Pancreas (tissue), 10 donors: ENCODE measurements around the gene BABAM2. TPM values are rescaled to one million over a fixed set of nuclear protein-coding genes. Genes with fewer than 3 reads are reported as not detected.
"Not testable (repeated sequence)": the region's sequence is repeated elsewhere in the genome, so short reads cannot be mapped to it uniquely, and the experiment has no call there.

Source experiments
- ATAC-seq, 4 donors: fragments of 200-7000 bp; cut with Tn5 transposase; one replicate each; pipeline versions ENCODE4 v1.8.0 to v1.9.1; 2020; ENCODE audit warnings: mild to moderate bottlenecking in 4 of 4, moderate library complexity in 4 of 4
- DNase-seq, 6 donors: peaks; one replicate each; pipeline ENCODE4 v3.0.0-alpha.2; 2020
- FAIRE-seq: peaks from 2 replicates; lab custom pipeline; 2012; peaks lifted over from hg19 to GRCh38; lab: Jason Lieb, UNC
- H3K27ac ChIP-seq, 4 donors: fragments of 200-600 bp; sonication (generic); 1 replicate in 3 of 4; 2 replicates in 1 of 4; pipeline versions ENCODE4 v1.5.0 to v1.8.0; 2020
- H3K27me3 ChIP-seq, 4 donors: fragments of 200-600 bp; one replicate each; pipeline ENCODE4 v1.8.0; 2021
- H3K36me3 ChIP-seq, 3 donors: fragments of 200-600 bp; sonication (generic) in 1 of 3; one replicate each; pipeline versions ENCODE4 v1.5.0 to v1.8.0; 2020 to 2021
- H3K4me1 ChIP-seq, 3 donors: fragments of 200-600 bp; one replicate each; pipeline ENCODE4 v1.8.0; 2021
- H3K4me3 ChIP-seq, 4 donors: fragments of 200-600 bp; sonication (generic) in 2 of 4; one replicate each; pipeline versions ENCODE4 v1.5.0 to v1.8.0; 2020 to 2021
- H3K9me3 ChIP-seq, 4 donors: fragments of 200-600 bp; one replicate each; pipeline ENCODE4 v1.8.0; 2021
- WGBS, 2 donors: extraction: QIAGEN DNeasy Blood & Tissue Kit; methylation state at CpG; one replicate each; pipeline ENCODE4 v1.1.7; 2013; 5-methylcytosine and 5-hydroxymethylcytosine counted together
- intact Hi-C, 3 donors: fragments of 100-400 bp; cut with DNase I; formaldehyde crosslinking; loops; one replicate each; pipeline versions ENCODE4 v1.11.1 to v1.14.2; 2022
- polyA plus RNA-seq, 2 donors: library from polyadenylated mRNA; stranded (reverse); fragments of 200-250 nt; gene quantifications; one replicate each; pipeline ENCODE4 v1.2.3, GENCODE V29; 2013
- total RNA-seq, 6 donors: library from RNA; stranded (reverse); fragmentation: NEBNext Ultra II Directional in 4 of 6; extraction: Animal tissue kit (Norgen Biotek cat#: 25700) in 4 of 6; gene quantifications; one replicate each; pipeline versions ENCODE4 v1.2.1 to v1.2.4, GENCODE V29; 2021 to 2023
- TF ChIP-seq, protein P1 (sequence below), 4 donors: fragments of 200-600 bp; sonication (generic) in 3 of 4; IDR thresholded peaks; one replicate each; pipeline versions ENCODE4 v1.5.0 to v1.8.0; 2021; ENCODE audit warnings: antibody characterized with exemption in 4 of 4
- donor health status: healthy with polysubstance abuse.
- donor health status: DM: no; HTN: no; CAD: no; lungs with moderate emphysema.
- donor health status: DM: no; HTN: no; CAD: no.
- donor health status: control.
- donor health status: control.
- donor health status: Bipolar disorder and iron deficiency.
- donor health status: DM: yes; HTN: yes; CAD: no.
- donor health status: DM: no; HTN: no; CAD: no.
- donor health status: DM: no; HTN: no; CAD: no.
- donor health status: DM: yes; HTN: yes; CAD: no.

The BABAM2 gene
- total and polyA plus RNA-seq, 8 donors: 9.4 to 21.3 (median 15.6) TPM

GRCh38 chr2:28250006-28250405 lies 359.5 kb downstream of the BABAM2 start:
- H3K27me3 ChIP-seq: no peaks in the 10 kb centered on the region
- WGBS, 2 donors: 94 to 97% methylated on average over 4 of the region's 4 CpGs
- no peak for ATAC-seq
- H3K36me3 ChIP-seq: no peaks in the 10 kb centered on the region
- intact Hi-C loops: loop anchor here in 1 of 3 donors (5.0 kb wide), 1 partner anchor 127 kb away; no protein-coding TSS in a partner anchor
- DNase-seq: no peak
- TF ChIP-seq, protein P1, sequence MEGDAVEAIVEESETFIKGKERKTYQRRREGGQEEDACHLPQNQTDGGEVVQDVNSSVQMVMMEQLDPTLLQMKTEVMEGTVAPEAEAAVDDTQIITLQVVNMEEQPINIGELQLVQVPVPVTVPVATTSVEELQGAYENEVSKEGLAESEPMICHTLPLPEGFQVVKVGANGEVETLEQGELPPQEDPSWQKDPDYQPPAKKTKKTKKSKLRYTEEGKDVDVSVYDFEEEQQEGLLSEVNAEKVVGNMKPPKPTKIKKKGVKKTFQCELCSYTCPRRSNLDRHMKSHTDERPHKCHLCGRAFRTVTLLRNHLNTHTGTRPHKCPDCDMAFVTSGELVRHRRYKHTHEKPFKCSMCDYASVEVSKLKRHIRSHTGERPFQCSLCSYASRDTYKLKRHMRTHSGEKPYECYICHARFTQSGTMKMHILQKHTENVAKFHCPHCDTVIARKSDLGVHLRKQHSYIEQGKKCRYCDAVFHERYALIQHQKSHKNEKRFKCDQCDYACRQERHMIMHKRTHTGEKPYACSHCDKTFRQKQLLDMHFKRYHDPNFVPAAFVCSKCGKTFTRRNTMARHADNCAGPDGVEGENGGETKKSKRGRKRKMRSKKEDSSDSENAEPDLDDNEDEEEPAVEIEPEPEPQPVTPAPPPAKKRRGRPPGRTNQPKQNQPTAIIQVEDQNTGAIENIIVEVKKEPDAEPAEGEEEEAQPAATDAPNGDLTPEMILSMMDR (IDR thresholded peaks at IDR 0.05): no peak
- H3K4me1 ChIP-seq: no peaks in the 10 kb centered on the region
- H3K27ac ChIP-seq: no peak overlapping the region
- no peaks in the 10 kb centered on the region for H3K9me3 ChIP-seq
- H3K4me3 ChIP-seq: no peak overlapping the region
- FAIRE-seq: no peak

GRCh38 chr2:28251337-28251736 lies 360.8 kb downstream of the BABAM2 start:
- no peak overlapping the region for H3K4me3 ChIP-seq
- no peaks in the 10 kb centered on the region for H3K9me3 ChIP-seq
- H3K27me3 ChIP-seq: no peaks in the 10 kb centered on the region
- TF ChIP-seq, protein P1 (IDR thresholded peaks at IDR 0.05): no peak
- WGBS, 2 donors: 83 to 84% methylated on average over 8 of the region's 8 CpGs
- no peaks in the 10 kb centered on the region for H3K4me1 ChIP-seq
- no peaks in the 10 kb centered on the region for H3K36me3 ChIP-seq
- H3K27ac ChIP-seq: no peak overlapping the region
- DNase-seq (no peak), FAIRE-seq (no peak), ATAC-seq (no peak)
- intact Hi-C loops: loop anchor here in 1 of 3 donors (5.0 kb wide), 1 partner anchor 126 kb away; no protein-coding TSS in a partner anchor

DNA sequence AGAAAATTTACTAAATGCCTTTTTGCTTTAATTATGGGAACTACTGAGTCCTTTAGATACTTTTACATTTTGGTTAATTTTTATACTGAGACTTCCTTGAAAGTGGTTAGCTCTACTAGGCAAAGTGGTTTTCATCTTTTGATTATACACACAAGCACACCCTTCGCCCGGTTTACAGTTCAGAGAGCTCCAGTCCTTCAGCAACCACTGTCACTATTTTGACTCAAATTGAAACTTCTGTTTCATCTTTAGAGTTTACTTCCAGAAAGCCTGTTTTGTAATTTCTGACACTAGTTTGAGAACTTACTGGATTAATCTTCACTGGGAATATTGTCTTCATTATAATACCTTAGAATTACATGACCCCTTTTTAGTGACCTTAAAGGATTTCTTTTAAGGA lies 361.8 kb downstream of the BABAM2 start:
- TF ChIP-seq, protein P1 (IDR thresholded peaks at IDR 0.05): no peak
- no peak for DNase-seq
- no peaks in the 10 kb centered on the region for H3K27me3 ChIP-seq
- no peak for ATAC-seq
- H3K36me3 ChIP-seq: no peaks in the 10 kb centered on the region
- no peak overlapping the region for H3K4me3 ChIP-seq
- intact Hi-C loops: loop anchor here in 1 of 3 donors (5.0 kb wide), 1 partner anchor 125 kb away; no protein-coding TSS in a partner anchor
- WGBS, 2 donors: 89 to 96% methylated on average over 2 of the region's 2 CpGs
- no peak for FAIRE-seq
- H3K9me3 ChIP-seq: no peaks in the 10 kb centered on the region
- H3K27ac ChIP-seq: no peak overlapping the region
- H3K4me1 ChIP-seq: no peaks in the 10 kb centered on the region

DNA sequence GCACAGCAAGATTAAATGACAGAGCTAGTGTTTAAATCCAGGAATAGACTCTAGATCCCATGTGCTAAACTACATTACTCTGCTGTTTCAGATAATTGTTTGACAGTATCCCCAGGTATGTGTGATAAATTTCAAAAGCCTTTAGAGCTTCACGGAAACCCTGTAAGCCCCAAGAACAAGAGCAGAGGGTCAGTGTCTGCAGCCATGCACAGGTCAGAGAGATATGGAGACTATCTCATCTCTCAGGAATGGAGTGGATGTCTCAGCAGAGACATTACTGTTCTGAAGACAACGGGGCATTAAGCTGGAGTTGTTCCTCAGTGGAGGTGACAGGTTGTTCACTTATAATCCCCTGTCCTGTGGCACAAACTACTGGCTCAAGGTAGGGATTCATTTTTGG lies 363.0 kb downstream of the BABAM2 start:
- no peak for ATAC-seq
- no peak for FAIRE-seq
- Histone ChIP-seq H3K27ac (no peak overlapping the region), H3K9me3 (no peaks in the 10 kb centered on the region), H3K27me3 (no peaks in the 10 kb centered on the region), H3K36me3 (no peaks in the 10 kb centered on the region), H3K4me1 (no peaks in the 10 kb centered on the region), H3K4me3 (no peak overlapping the region)
- TF ChIP-seq, protein P1 (IDR thresholded peaks at IDR 0.05): no peak
- WGBS, 2 donors: 94 to 96% methylated on average over 2 of the region's 2 CpGs
- intact Hi-C loops: loop anchor here in 1 of 3 donors (5.0 kb wide), 1 partner anchor 124 kb away; no protein-coding TSS in a partner anchor
- no peak for DNase-seq

GRCh38 chr2:28255231-28255630 lies 364.7 kb downstream of the BABAM2 start:
- FAIRE-seq, H3K27ac ChIP-seq, ATAC-seq: not testable (repeated sequence)

More at GRCh38 chr2:28255231-28255630, 364.7 kb downstream of the BABAM2 start:
- H3K9me3 ChIP-seq, DNase-seq, H3K36me3 ChIP-seq, H3K4me1 ChIP-seq, intact Hi-C loops, H3K27me3 ChIP-seq, H3K4me3 ChIP-seq: not testable (repeated sequence)
- 98 to 100% methylated on average over 4 of the region's 4 CpGs for WGBS, 2 donors
